ENCODE data around the gene HYAL4. TPM values are rescaled to one million over a fixed set of nuclear protein-coding genes. Genes with fewer than 3 reads are reported as not detected.

HYAL4 gene
- polyA plus RNA-seq, 1 donor from 2014 or later, result not detected

DNA sequence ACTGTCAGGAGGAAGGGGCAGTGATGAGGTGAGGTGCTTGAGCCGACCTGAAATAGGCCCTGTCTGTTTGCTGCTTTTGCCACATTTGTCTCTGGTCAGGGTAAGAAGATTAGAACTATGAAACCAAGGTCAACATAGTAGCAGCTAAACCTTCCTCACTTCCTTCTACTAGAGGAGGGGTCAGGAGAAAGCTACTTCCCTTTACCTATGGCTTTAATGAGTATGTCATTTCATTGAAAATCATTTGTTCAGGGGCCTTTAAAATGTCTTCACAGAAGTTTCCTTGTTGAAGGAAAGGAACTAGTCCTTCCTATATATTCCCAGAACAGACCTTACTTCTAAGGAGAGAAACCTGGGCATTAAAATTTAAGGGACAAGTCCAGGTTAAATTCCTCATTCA is 19.0 kb downstream of the HYAL4 start:
- Histone ChIP-seq H4K20me1 (ENCODE audit: insufficient read depth) (no peaks in the 10 kb centered on the region), H3K9me2 (ENCODE audit: insufficient read depth, low read length) (no peaks in the 10 kb centered on the region), H3K79me2 (replicated peaks; ENCODE audit: insufficient read depth, low read length) (no peaks in the 10 kb centered on the region), H3F3A (ENCODE audit: insufficient read depth, low read length, poor library complexity, severe bottlenecking) (no peaks in the 10 kb centered on the region), H3K9ac (ENCODE audit: low read length) (no peak overlapping the region), H3K36me3 (ENCODE audit: insufficient read depth, low read length) (no peaks in the 10 kb centered on the region), H2AFZ (ENCODE audit: low read depth, low read length) (no peak overlapping the region), H3K4me2 (ENCODE audit: low read length) (no peak overlapping the region), H3K4me3 (ENCODE audit: low read length) (no peak overlapping the region), H3K27me3 (ENCODE audit: insufficient read depth, low read depth, low read length) (no peaks in the 10 kb centered on the region), H3K9me3 (ENCODE audit: low read length) (no peaks in the 10 kb centered on the region), H3K27ac (ENCODE audit: low read length) (no peak overlapping the region)
- TF ChIP-seq EZH2 (IDR thresholded peaks at IDR 0.05; ENCODE audit: borderline replicate concordance, insufficient read depth, low read length, poor library complexity, severe bottlenecking), result no peak
- TF ChIP-seq RAD21 (conservative IDR thresholded peaks at IDR 0.05), result no peak
- TF ChIP-seq, protein P1, sequence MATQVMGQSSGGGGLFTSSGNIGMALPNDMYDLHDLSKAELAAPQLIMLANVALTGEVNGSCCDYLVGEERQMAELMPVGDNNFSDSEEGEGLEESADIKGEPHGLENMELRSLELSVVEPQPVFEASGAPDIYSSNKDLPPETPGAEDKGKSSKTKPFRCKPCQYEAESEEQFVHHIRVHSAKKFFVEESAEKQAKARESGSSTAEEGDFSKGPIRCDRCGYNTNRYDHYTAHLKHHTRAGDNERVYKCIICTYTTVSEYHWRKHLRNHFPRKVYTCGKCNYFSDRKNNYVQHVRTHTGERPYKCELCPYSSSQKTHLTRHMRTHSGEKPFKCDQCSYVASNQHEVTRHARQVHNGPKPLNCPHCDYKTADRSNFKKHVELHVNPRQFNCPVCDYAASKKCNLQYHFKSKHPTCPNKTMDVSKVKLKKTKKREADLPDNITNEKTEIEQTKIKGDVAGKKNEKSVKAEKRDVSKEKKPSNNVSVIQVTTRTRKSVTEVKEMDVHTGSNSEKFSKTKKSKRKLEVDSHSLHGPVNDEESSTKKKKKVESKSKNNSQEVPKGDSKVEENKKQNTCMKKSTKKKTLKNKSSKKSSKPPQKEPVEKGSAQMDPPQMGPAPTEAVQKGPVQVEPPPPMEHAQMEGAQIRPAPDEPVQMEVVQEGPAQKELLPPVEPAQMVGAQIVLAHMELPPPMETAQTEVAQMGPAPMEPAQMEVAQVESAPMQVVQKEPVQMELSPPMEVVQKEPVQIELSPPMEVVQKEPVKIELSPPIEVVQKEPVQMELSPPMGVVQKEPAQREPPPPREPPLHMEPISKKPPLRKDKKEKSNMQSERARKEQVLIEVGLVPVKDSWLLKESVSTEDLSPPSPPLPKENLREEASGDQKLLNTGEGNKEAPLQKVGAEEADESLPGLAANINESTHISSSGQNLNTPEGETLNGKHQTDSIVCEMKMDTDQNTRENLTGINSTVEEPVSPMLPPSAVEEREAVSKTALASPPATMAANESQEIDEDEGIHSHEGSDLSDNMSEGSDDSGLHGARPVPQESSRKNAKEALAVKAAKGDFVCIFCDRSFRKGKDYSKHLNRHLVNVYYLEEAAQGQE (IDR thresholded peaks at IDR 0.05; ENCODE audit: borderline replicate concordance), result no peak
- TF ChIP-seq MXI1 (conservative IDR thresholded peaks at IDR 0.05; ENCODE audit: poor library complexity, severe bottlenecking), result no peak
- no peak for TF ChIP-seq TAF1 (IDR thresholded peaks at IDR 0.05; ENCODE audit: low read depth)
- TF ChIP-seq SMC3 (conservative IDR thresholded peaks at IDR 0.05; ENCODE audit: poor library complexity), result no peak
- TF ChIP-seq EP300 (conservative IDR thresholded peaks at IDR 0.05; ENCODE audit: poor library complexity, severe bottlenecking), result no peak
- TF ChIP-seq, protein P2, sequence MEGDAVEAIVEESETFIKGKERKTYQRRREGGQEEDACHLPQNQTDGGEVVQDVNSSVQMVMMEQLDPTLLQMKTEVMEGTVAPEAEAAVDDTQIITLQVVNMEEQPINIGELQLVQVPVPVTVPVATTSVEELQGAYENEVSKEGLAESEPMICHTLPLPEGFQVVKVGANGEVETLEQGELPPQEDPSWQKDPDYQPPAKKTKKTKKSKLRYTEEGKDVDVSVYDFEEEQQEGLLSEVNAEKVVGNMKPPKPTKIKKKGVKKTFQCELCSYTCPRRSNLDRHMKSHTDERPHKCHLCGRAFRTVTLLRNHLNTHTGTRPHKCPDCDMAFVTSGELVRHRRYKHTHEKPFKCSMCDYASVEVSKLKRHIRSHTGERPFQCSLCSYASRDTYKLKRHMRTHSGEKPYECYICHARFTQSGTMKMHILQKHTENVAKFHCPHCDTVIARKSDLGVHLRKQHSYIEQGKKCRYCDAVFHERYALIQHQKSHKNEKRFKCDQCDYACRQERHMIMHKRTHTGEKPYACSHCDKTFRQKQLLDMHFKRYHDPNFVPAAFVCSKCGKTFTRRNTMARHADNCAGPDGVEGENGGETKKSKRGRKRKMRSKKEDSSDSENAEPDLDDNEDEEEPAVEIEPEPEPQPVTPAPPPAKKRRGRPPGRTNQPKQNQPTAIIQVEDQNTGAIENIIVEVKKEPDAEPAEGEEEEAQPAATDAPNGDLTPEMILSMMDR (IDR thresholded peaks at IDR 0.05; ENCODE audit: poor library complexity, severe bottlenecking), result no peak
- no peak for TF ChIP-seq POLR2AphosphoS5 (IDR thresholded peaks at IDR 0.05)

DNA sequence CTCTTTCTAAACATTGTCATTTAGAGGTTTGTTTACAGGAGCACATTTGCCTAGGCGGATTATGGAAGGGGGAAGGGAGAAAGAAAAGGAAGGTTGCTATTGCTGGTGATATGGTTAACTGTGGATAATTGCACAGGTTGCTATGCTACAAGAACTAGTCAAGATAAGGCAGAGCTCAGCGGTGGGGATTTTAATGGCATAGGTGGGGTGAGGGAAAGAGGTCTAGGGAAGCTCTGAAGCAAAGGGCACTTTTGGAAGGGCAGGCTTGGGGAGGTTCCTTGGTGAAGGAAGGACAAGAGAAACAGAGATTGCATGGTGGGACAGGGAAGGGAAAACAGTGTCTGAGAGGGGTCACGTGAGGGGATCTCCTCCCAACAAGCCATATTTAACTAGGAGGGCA is 19.5 kb downstream of the HYAL4 start:
- no peak overlapping the region for H2AFZ ChIP-seq (ENCODE audit: low read depth, low read length)

More for the DNA sequence above, 19.5 kb downstream of the HYAL4 start:
- TF ChIP-seq, protein P1 (IDR thresholded peaks at IDR 0.05; ENCODE audit: borderline replicate concordance), result no peak
- TF ChIP-seq POLR2AphosphoS5 (IDR thresholded peaks at IDR 0.05) (no peak), EP300 (conservative IDR thresholded peaks at IDR 0.05; ENCODE audit: poor library complexity, severe bottlenecking) (no peak), MXI1 (conservative IDR thresholded peaks at IDR 0.05; ENCODE audit: poor library complexity, severe bottlenecking) (no peak), TAF1 (IDR thresholded peaks at IDR 0.05; ENCODE audit: low read depth) (no peak), SMC3 (conservative IDR thresholded peaks at IDR 0.05; ENCODE audit: poor library complexity) (no peak), EZH2 (IDR thresholded peaks at IDR 0.05; ENCODE audit: borderline replicate concordance, insufficient read depth, low read length, poor library complexity, severe bottlenecking) (no peak), RAD21 (conservative IDR thresholded peaks at IDR 0.05) (no peak)
- TF ChIP-seq, protein P2 (IDR thresholded peaks at IDR 0.05; ENCODE audit: poor library complexity, severe bottlenecking), result no peak
- Histone ChIP-seq H3K4me3 (ENCODE audit: low read length) (no peak overlapping the region), H3K27ac (ENCODE audit: low read length) (no peak overlapping the region), H3K4me2 (ENCODE audit: low read length) (no peak overlapping the region), H3F3A (ENCODE audit: insufficient read depth, low read length, poor library complexity, severe bottlenecking) (no peaks in the 10 kb centered on the region), H4K20me1 (ENCODE audit: insufficient read depth) (no peaks in the 10 kb centered on the region), H3K36me3 (ENCODE audit: insufficient read depth, low read length) (no peaks in the 10 kb centered on the region), H3K79me2 (replicated peaks; ENCODE audit: insufficient read depth, low read length) (no peaks in the 10 kb centered on the region), H3K9me2 (ENCODE audit: insufficient read depth, low read length) (no peaks in the 10 kb centered on the region), H3K9me3 (ENCODE audit: low read length) (no peaks in the 10 kb centered on the region), H3K9ac (ENCODE audit: low read length) (no peak overlapping the region), H3K27me3 (ENCODE audit: insufficient read depth, low read depth, low read length) (no peaks in the 10 kb centered on the region)
